HepG2 (cell line): Measurements from ENCODE around the gene DNAJB12. TPM values are rescaled to one million over a fixed set of nuclear protein-coding genes. Genes with fewer than 3 reads are reported as not detected.

ENCODE experiments used
- ATAC-seq: fragments of 200-7000 bp; cut with Tn5 transposase; 3 replicates; pipeline ENCODE4 v1.9.1; 2020; ENCODE audit warnings: mild to moderate bottlenecking, moderate library complexity
- BruUV-seq: library from RNA; stranded (reverse); fragments of 400-500 nt; replicated peaks from 2 replicates; lab custom pipeline; 2021; lab: Mats Ljungman, UMichigan
- CTCF ChIA-PET: fragments of 300-600 bp; formaldehyde crosslinking; extraction: SDS; loops from one replicate; lab custom pipeline; 2021; ENCODE audit warnings: low total read pairs, inconsistent platforms, low intra/inter-chr PET ratio; lab: Yijun Ruan, JAX
- POLR2A ChIA-PET: fragments of 350-600 bp; sonication (Branson Sonifier 250); formaldehyde crosslinking; loops from one replicate; lab custom pipeline; 2020; ENCODE audit warnings: antibody characterized with exemption, inconsistent platforms; lab: Yijun Ruan, JAX
- DNase-seq: peaks from one replicate; pipeline ENCODE4 v3.0.0-alpha.2; 2015; ENCODE audit warnings: low spot score
- FAIRE-seq: peaks from 3 replicates; lab custom pipeline; 2011; peaks lifted over from hg19 to GRCh38; lab: Jason Lieb, UNC
- H2AFZ ChIP-seq: one replicate; pipeline ENCODE4 v1.6.1; 2011; ENCODE audit warnings: low read length, inconsistent platforms
- H3K27ac ChIP-seq: fragments of 300-600 bp; 3 replicates; pipeline ENCODE4 v1.8.0; 2011; ENCODE audit warnings: mixed run types, mild to moderate bottlenecking, mixed read lengths, low read length, inconsistent platforms; ENCODE audit not compliant: insufficient read depth; ENCODE audit errors: extremely low read length
- H3K27me3 ChIP-seq, 2 experiments: fragments of 200-600 bp in 1 of 2; 2 replicates in 1 of 2; 3 replicates in 1 of 2; pipeline versions ENCODE4 v1.6.0 to v1.8.0; 2011; ENCODE audit warnings: low read length in 2 of 2, mild to moderate bottlenecking in 2 of 2, moderate library complexity in 2 of 2, inconsistent platforms in 1 of 2; ENCODE audit not compliant: insufficient read depth in 2 of 2, control insufficient read depth in 1 of 2
- H3K36me3 ChIP-seq, 2 experiments: fragments of 200-600 bp in 1 of 2; replicated peaks in 1 of 2; 2 replicates in 1 of 2; 3 replicates in 1 of 2; pipeline versions ENCODE4 v1.5.1 to v1.8.0; 2011; ENCODE audit warnings: low read length in 2 of 2, inconsistent platforms in 1 of 2; ENCODE audit not compliant: insufficient read depth in 2 of 2, control insufficient read depth in 1 of 2
- H3K4me1 ChIP-seq: 2 replicates; pipeline ENCODE4 v1.5.1; 2012; ENCODE audit warnings: low read length, inconsistent platforms; ENCODE audit not compliant: insufficient read depth
- H3K4me2 ChIP-seq: 2 replicates; pipeline ENCODE4 v1.6.0; 2011; ENCODE audit warnings: low read depth, low read length, inconsistent platforms
- H3K4me3 ChIP-seq, 3 experiments: fragments of 200-600 bp in 1 of 3; sonication (generic), shearing (Covaris generic) in 1 of 3; replicated peaks in 1 of 3; 2 replicates each; pipeline ENCODE4 v1.5.1; 2011 to 2016; ENCODE audit warnings: low read length in 3 of 3, inconsistent platforms in 2 of 3, low read depth in 2 of 3, mild to moderate bottlenecking in 2 of 3, control low read depth in 1 of 3, mixed read lengths in 1 of 3; ENCODE audit not compliant: insufficient read depth in 1 of 3
- H3K79me2 ChIP-seq: one replicate; pipeline ENCODE4 v1.6.1; 2011; ENCODE audit warnings: low read length, inconsistent platforms; ENCODE audit not compliant: insufficient read depth
- H3K9ac ChIP-seq: 2 replicates; pipeline ENCODE4 v1.6.0; 2011; ENCODE audit warnings: mild to moderate bottlenecking, low read depth, low read length, inconsistent platforms; ENCODE audit not compliant: insufficient read depth
- H3K9me3 ChIP-seq: 2 replicates; pipeline ENCODE4 v1.5.1; 2012; ENCODE audit warnings: mild to moderate bottlenecking, low read length
- H4K20me1 ChIP-seq: 2 replicates; pipeline ENCODE4 v1.6.0; 2011; ENCODE audit warnings: inconsistent platforms, mild to moderate bottlenecking, low read length, moderate library complexity; ENCODE audit not compliant: insufficient read depth
- MAFF ChIP-seq: IDR thresholded peaks from 2 replicates; pipeline ENCODE4 v1.6.1; 2011; ENCODE audit warnings: low read depth, low read length, improper control_type of control experiment
- MAFG ChIP-seq: sonication (generic); formaldehyde crosslinking; IDR thresholded peaks from 2 replicates; pipeline ENCODE4 v1.5.1; 2020; ENCODE audit warnings: mild to moderate bottlenecking, missing genetic modification reagents
- MAFK ChIP-seq, 2 experiments: IDR thresholded peaks in 1 of 2; conservative IDR thresholded peaks in 1 of 2; 2 replicates each; pipeline ENCODE4 v1.6.1; 2011; ENCODE audit warnings: improper control_type of control experiment in 2 of 2, low read length in 2 of 2
- MED1 ChIP-seq: sonication (generic); formaldehyde crosslinking; IDR thresholded peaks from 2 replicates; pipeline ENCODE4 v1.4.0; 2020; ENCODE audit warnings: missing genetic modification reagents
- MYC ChIP-seq: sonication (generic); formaldehyde crosslinking; IDR thresholded peaks from 2 replicates; pipeline ENCODE4 v1.9.0; 2021; ENCODE audit warnings: missing genetic modification reagents, borderline replicate concordance
- RFXANK ChIP-seq: IDR thresholded peaks from 2 replicates; pipeline ENCODE4 v1.6.1; 2016
- SIX1 ChIP-seq: sonication (generic); formaldehyde crosslinking; IDR thresholded peaks from 2 replicates; pipeline ENCODE4 v1.4.0; 2020; ENCODE audit warnings: missing genetic modification reagents, borderline replicate concordance
- TBX3 ChIP-seq: fragments of 450-650 bp; IDR thresholded peaks from 2 replicates; pipeline ENCODE4 v1.6.1; 2017; ENCODE audit warnings: antibody characterized with exemption, mild to moderate bottlenecking, inconsistent platforms, borderline replicate concordance
- ZFP90 ChIP-seq: sonication (generic); formaldehyde crosslinking; IDR thresholded peaks from 2 replicates; pipeline ENCODE4 v1.8.0; 2022; ENCODE audit warnings: missing genetic modification reagents, mild to moderate bottlenecking, inconsistent platforms, borderline replicate concordance
- ZMYM3 ChIP-seq: sonication (generic); formaldehyde crosslinking; IDR thresholded peaks from 2 replicates; pipeline ENCODE4 v1.5.1; 2020; ENCODE audit warnings: mild to moderate bottlenecking, missing genetic modification reagents
- ZNF331 ChIP-seq: sonication (generic); formaldehyde crosslinking; IDR thresholded peaks from 2 replicates; pipeline ENCODE4 v1.4.0; 2020; ENCODE audit warnings: missing genetic modification reagents
- ZNF629 ChIP-seq: sonication (generic); formaldehyde crosslinking; conservative IDR thresholded peaks from 2 replicates; pipeline ENCODE4 v1.5.0; 2020; ENCODE audit warnings: missing genetic modification reagents
- WGBS: methylation state at CpG from one replicate; pipeline ENCODE4 v1.1.6; 2017; ENCODE audit warnings: low lambda C conversion rate; 5-methylcytosine and 5-hydroxymethylcytosine counted together
- in situ Hi-C: cut with HindIII; loops from 2 replicates; pipeline ENCODE4 v1.10.0; 2017; ENCODE audit warnings: low pct_unique_long_range_greater_than_20kb; ENCODE audit not compliant: extremely low pct_ligation_motif_present
- intact Hi-C: fragments of 100-400 bp; cut with micrococcal nuclease; formaldehyde crosslinking; loops from one replicate; pipeline ENCODE4 v1.10.0; 2022; ENCODE audit not compliant: unreplicated experiment
- polyA plus RNA-seq, 8 experiments: library from polyadenylated mRNA; depleted of rRNA in 3 of 8; stranded (reverse) in 7 of 8; unstranded in 1 of 8; fragments of >200 nt; fragmentation: Illumina TruSeq in 4 of 8; extraction: Trizol in 4 of 8; gene quantifications; 2 replicates each; pipeline versions ENCODE4 v1.2.1 to v1.2.3, GENCODE V29; 2011 to 2016; ENCODE audit warnings: low read depth in 4 of 8, missing spikeins in 1 of 8, mixed read lengths in 1 of 8; ENCODE audit not compliant: insufficient read depth in 1 of 8
- total RNA-seq, 5 experiments: library from RNA; depleted of rRNA; stranded (reverse); fragments of >200 nt; fragmentation: Illumina TruSeq; extraction: Trizol; gene quantifications; 2 replicates each; pipeline ENCODE4 v1.2.3, GENCODE V29; 2016; ENCODE audit warnings: low read depth in 1 of 5

The DNAJB12 gene
- total and polyA plus RNA-seq, 2 of the 13 experiments (the other 11 are each of a cell fraction or from before 2014, with no cell fraction given), result 10.8 to 18.2 TPM

DNA sequence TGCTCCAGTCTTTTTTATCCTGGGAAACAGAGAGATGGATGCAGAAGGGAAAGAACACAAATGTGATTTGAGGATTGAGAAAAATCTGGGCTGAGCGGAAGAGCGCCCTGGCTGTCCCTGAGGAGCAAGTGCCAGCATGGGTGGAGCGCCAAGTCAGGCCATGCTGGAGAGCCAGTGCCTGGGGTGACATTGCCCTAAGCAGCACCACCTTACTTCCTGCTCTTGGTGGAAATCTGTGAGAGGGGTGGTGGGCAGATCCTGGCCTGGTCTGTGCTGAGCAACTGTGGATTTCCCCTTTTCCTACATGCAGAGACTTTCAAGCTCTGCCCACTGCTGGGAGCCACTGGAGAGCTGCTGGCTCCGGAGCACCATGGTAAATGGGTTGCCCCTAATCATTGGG is 44.1 kb downstream of the DNAJB12 start:
- 95% methylated on average over 3 of the region's 4 CpGs for WGBS
- Histone ChIP-seq H2AFZ (no peak overlapping the region), H3K4me3 (no peak overlapping the region), H3K9ac (no peak overlapping the region)
- TF ChIP-seq ZNF331 (CRISPR knock-in tag), result no peak
- no peak for TF ChIP-seq TBX3
- TF ChIP-seq RFXANK (CRISPR knock-in tag), result no peak
- TF ChIP-seq, all 625 proteins: peak for 0
- H3K4me2 ChIP-seq, result peak overlapping the region; percentile 95
- H3K9me3 ChIP-seq, result no peaks in the 10 kb centered on the region
- H3K36me3 ChIP-seq, result no peaks in the 10 kb centered on the region
- H3K79me2 ChIP-seq, result no peaks in the 10 kb centered on the region
- H3K27me3 ChIP-seq, result no peaks in the 10 kb centered on the region
- ATAC-seq (peak; percentile 9; the same call in 2 of the 3 replicates), DNase-seq (no peak), FAIRE-seq (no peak)
- no TSS peak for BruUV-seq
- in situ Hi-C loops (no loop called here), intact Hi-C loops (no loop called here)
- ChIA-PET CTCF (no interaction called here), POLR2A (interaction anchor here (0.6 to 11.9 kb wide), 3 partner anchors 8 to 96 kb away, joined by 3 to 168 read pairs (median 5); partner anchors contain the start of gene DDIT4)
- peaks cover 64% of the 10 kb centered on the region for H3K4me1 ChIP-seq
- no peak overlapping the region for H3K27ac ChIP-seq
- no peaks in the 10 kb centered on the region for H4K20me1 ChIP-seq

DNA sequence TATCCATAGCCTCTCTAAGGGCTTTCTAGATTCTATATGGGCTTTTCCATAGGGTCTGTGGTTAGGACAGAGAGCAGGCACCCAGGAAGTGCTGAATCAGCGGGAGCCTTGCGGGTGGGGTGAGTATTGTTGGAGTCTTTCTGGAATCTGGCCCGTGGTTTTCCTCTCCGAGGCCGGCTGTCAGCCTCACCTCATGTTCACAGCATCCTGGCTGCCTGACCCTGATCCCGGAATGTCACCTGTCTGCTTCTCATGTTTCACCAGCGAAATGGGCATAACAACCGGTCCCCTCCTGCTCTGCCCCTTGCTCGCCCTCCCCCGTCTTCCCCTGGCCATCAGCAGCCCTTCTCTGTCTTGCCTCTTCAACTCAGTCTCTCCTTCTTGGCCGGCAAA is 44.5 kb downstream of the DNAJB12 start:
- no peak for FAIRE-seq
- intact Hi-C loops (no loop called here), in situ Hi-C loops (no loop called here)
- Histone ChIP-seq H3K9me3 (no peaks in the 10 kb centered on the region), H3K4me1 (peaks cover 60% of the 10 kb centered on the region), H3K36me3 (no peaks in the 10 kb centered on the region), H3K79me2 (no peaks in the 10 kb centered on the region), H3K27me3 (no peaks in the 10 kb centered on the region), H4K20me1 (no peaks in the 10 kb centered on the region), H3K9ac (no peak overlapping the region), H3K27ac (no peak overlapping the region), H3K4me3 (no peak overlapping the region; a peak in 1 of 6 replicates), H2AFZ (no peak overlapping the region), H3K4me2 (peak overlapping the region; percentile 95)
- ATAC-seq, result no peak; the same call in 2 of the 3 replicates
- 27% methylated on average over 5 of the region's 11 CpGs for WGBS
- CTCF ChIA-PET, result no interaction called here
- TF ChIP-seq ZMYM3, result 0 out of 2 replicates have a peak, but pooled peaks have one; percentile 8
- TF ChIP-seq MED1 (CRISPR knock-in tag), result peak; percentile 12; the same call in 1 of the 2 replicates
- TF ChIP-seq MAFK (conservative IDR thresholded peaks at IDR 0.05 in 1 of 2, IDR thresholded peaks at IDR 0.05 in 1 of 2; ENCODE audit: low read length in 2 of 2), result peak; percentile 88
- peak; percentile 15; the same call in 1 of the 2 replicates for TF ChIP-seq SIX1 (CRISPR knock-in tag)
- peak; percentile 79 for TF ChIP-seq MAFF
- 0 out of 2 replicates have a peak, but pooled peaks have one; percentile 5 for TF ChIP-seq MYC (CRISPR knock-in tag)
- TF ChIP-seq RFXANK (CRISPR knock-in tag), result no peak
- TF ChIP-seq ZNF629 (CRISPR knock-in tag), result peak; percentile 76
- TF ChIP-seq MAFG (CRISPR knock-in tag), result no peak
- TF ChIP-seq ZFP90 (CRISPR knock-in tag), result no peak
- DNase-seq, result no peak
- no TSS peak for BruUV-seq
- POLR2A ChIA-PET, result interaction anchor here (1.4 to 11.9 kb wide), 2 partner anchors 9 to 37 kb away, joined by 5 to 168 read pairs; partner anchors contain the start of gene DDIT4
